Endodermal cell (in vitro differentiated cells): ENCODE results near the gene ZNF248. TPM values are rescaled to one million over a fixed set of nuclear protein-coding genes. Genes with fewer than 3 reads are reported as not detected.

Experiments
- DNase-seq: peaks from one replicate; pipeline ENCODE4 v3.0.0-alpha.2; 2017
- H3K27ac ChIP-seq: 2 replicates; pipeline ENCODE4 v1.5.1; 2013; ENCODE audit warnings: mild to moderate bottlenecking, low read depth, low read length, moderate library complexity
- H3K27me3 ChIP-seq: 2 replicates; pipeline ENCODE4 v1.6.1; 2013; ENCODE audit warnings: mild to moderate bottlenecking, low read length, moderate library complexity; ENCODE audit not compliant: insufficient read depth, control insufficient read depth, poor library complexity, severe bottlenecking
- H3K36me3 ChIP-seq: 2 replicates; pipeline ENCODE4 v1.7.0; 2013; ENCODE audit warnings: mild to moderate bottlenecking, low read length, moderate library complexity; ENCODE audit not compliant: control insufficient read depth, insufficient read depth
- H3K4me1 ChIP-seq: one replicate; pipeline ENCODE4 v1.7.0; 2013; ENCODE audit warnings: low read length; ENCODE audit not compliant: control insufficient read depth, insufficient read depth
- H3K4me3 ChIP-seq: 2 replicates; pipeline ENCODE4 v1.5.1; 2013; ENCODE audit warnings: mild to moderate bottlenecking, low read length, moderate library complexity
- H3K9ac ChIP-seq: 2 replicates; pipeline ENCODE4 v1.6.1; 2013; ENCODE audit warnings: mild to moderate bottlenecking, low read length, moderate library complexity; ENCODE audit not compliant: poor library complexity, severe bottlenecking; ENCODE audit errors: extremely low read depth
- H3K9me3 ChIP-seq: 2 replicates; pipeline ENCODE4 v1.6.1; 2013; ENCODE audit warnings: mild to moderate bottlenecking, low read length, moderate library complexity; ENCODE audit not compliant: control insufficient read depth
- H3K27ac Mint-ChIP-seq: 2 replicates; pipeline ENCODE4 v1.8.0; 2020; ENCODE audit warnings: mixed read lengths
- H3K27me3 Mint-ChIP-seq: 2 replicates; pipeline ENCODE4 v1.8.0; 2021; ENCODE audit warnings: mild to moderate bottlenecking, mixed read lengths; ENCODE audit not compliant: insufficient read depth
- H3K36me3 Mint-ChIP-seq: 2 replicates; pipeline ENCODE4 v1.8.0; 2020; ENCODE audit warnings: low read depth, mixed read lengths
- H3K4me1 Mint-ChIP-seq: 2 replicates; pipeline ENCODE4 v1.8.0; 2020; ENCODE audit warnings: mixed read lengths
- H3K4me3 Mint-ChIP-seq: 2 replicates; pipeline ENCODE4 v1.8.0; 2020; ENCODE audit warnings: mild to moderate bottlenecking, moderate library complexity, mixed read lengths
- H3K9me3 Mint-ChIP-seq: 2 replicates; pipeline ENCODE4 v1.8.0; 2020; ENCODE audit warnings: mild to moderate bottlenecking, mixed read lengths
- CTCF ChIP-seq: fragments of 200-600 bp; sonication (generic); conservative IDR thresholded peaks from 2 replicates; pipeline ENCODE4 v1.5.0; 2021; ENCODE audit warnings: antibody characterized with exemption, mild to moderate bottlenecking
- WGBS, 2 experiments: methylation state at CpG; one replicate each; pipeline versions ENCODE4 v1.1.5 to v1.1.7; 2013; ENCODE audit warnings: missing lambda C conversion rate in 2 of 2, mixed read lengths in 1 of 2; ENCODE audit not compliant: insufficient coverage in 1 of 2, insufficient read length in 1 of 2; 5-methylcytosine and 5-hydroxymethylcytosine counted together
- total RNA-seq, 2 donors: library from RNA; stranded (reverse); fragmentation: NEBNext Ultra II Directional in 1 of 2; extraction: Animal tissue kit (Norgen Biotek cat#: 25700) in 1 of 2; gene quantifications; 2 replicates in 1 of 2; 3 replicates in 1 of 2; pipeline ENCODE4 v1.2.1, GENCODE V29; 2021

Gene ZNF248
- total RNA-seq, 2 donors from 2014 or later: 7.2 to 17.8 TPM

DNA sequence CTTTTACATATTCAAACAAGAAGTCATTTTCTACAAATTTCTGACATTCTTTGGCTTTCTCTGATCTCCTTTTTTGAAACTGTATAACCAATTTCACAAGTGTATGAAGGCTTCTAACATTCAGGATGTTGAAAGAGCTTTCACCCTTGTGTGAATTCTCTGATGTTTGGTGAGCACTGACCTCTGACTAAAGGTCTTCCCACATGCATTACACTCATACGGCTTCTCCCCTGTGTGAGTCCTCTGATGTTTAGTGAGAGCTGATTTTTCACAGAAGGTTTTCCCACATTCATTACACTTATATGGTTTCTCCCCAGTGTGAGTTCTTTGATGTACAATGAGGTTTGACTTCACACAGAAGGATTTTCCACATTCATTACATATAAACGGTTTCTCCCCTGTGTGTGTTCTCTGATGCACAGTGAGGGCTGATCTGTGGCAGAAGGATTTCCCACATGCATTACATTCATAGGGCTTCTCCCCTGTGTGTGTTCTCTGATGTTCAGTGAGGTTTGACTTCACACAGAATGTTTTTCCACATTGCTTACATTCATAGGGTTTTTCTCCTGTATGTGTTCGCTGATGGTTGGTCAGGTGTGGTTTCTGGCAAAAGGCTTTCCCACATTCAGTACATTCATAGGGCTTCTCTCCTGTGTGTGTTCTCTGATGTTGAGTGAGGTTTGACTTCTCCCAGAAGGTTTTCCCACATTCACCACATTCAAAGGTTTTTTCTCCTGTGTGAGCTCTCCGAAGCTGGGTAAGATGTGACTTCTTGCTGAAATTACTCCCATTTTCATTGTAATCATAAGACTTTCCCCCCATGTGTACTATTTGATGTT is 25.7 kb downstream of the ZNF248 start:
- no peak for TF ChIP-seq CTCF
- peaks cover 66% of the 10 kb centered on the region for H3K36me3 ChIP-seq
- no peaks in the 10 kb centered on the region for H3K4me1 ChIP-seq
- H3K9me3 ChIP-seq: peaks cover 98% of the 10 kb centered on the region
- H3K9ac ChIP-seq: no peak overlapping the region
- no peaks in the 10 kb centered on the region for H3K27me3 ChIP-seq
- H3K36me3 Mint-ChIP-seq: peaks cover 91% of the 10 kb centered on the region
- H3K4me1 Mint-ChIP-seq: no peaks in the 10 kb centered on the region
- H3K27ac ChIP-seq: no peak overlapping the region
- no peaks in the 10 kb centered on the region for H3K27me3 Mint-ChIP-seq
- 90% methylated on average over 3 of the region's 4 CpGs; no CpG with 5 or more reads in 1 of the 2 experiments for WGBS, 2 experiments
- peak overlapping the region; percentile 58 for H3K4me3 ChIP-seq
- H3K27ac Mint-ChIP-seq: no peak overlapping the region
- no peak overlapping the region for H3K4me3 Mint-ChIP-seq
- DNase-seq: no peak
- peaks cover 98% of the 10 kb centered on the region for H3K9me3 Mint-ChIP-seq

GRCh38 chr10:37826806-37827205 is 30.6 kb downstream of the ZNF248 start:
- H3K27me3 Mint-ChIP-seq: no peaks in the 10 kb centered on the region
- Histone ChIP-seq H3K36me3 (peaks cover 25% of the 10 kb centered on the region), H3K9ac (no peak overlapping the region), H3K4me1 (no peaks in the 10 kb centered on the region), H3K27ac (no peak overlapping the region), H3K27me3 (no peaks in the 10 kb centered on the region), H3K9me3 (peaks cover 82% of the 10 kb centered on the region), H3K4me3 (no peak overlapping the region)
- WGBS, 2 experiments: 71 to 76% methylated on average over 1 of the region's 1 CpG
- DNase-seq: no peak
- H3K4me1 Mint-ChIP-seq: no peaks in the 10 kb centered on the region
- peaks cover 55% of the 10 kb centered on the region for H3K36me3 Mint-ChIP-seq
- peaks cover 88% of the 10 kb centered on the region for H3K9me3 Mint-ChIP-seq
- H3K4me3 Mint-ChIP-seq: no peak overlapping the region
- TF ChIP-seq CTCF: no peak
- H3K27ac Mint-ChIP-seq: no peak overlapping the region

- H3K36me3 Mint-ChIP-seq: peaks cover 11% of the 10 kb centered on the region
- H3K9me3 Mint-ChIP-seq: peaks cover 92% of the 10 kb centered on the region
- no peak overlapping the region for H3K27ac Mint-ChIP-seq
- Histone ChIP-seq H3K27ac (no peak overlapping the region), H3K4me3 (no peak overlapping the region), H3K4me1 (no peaks in the 10 kb centered on the region), H3K36me3 (no peaks in the 10 kb centered on the region), H3K27me3 (no peaks in the 10 kb centered on the region), H3K9me3 (peaks cover 76% of the 10 kb centered on the region), H3K9ac (no peak overlapping the region)
- DNase-seq: no peak
- TF ChIP-seq CTCF: no peak
- no peaks in the 10 kb centered on the region for H3K4me1 Mint-ChIP-seq
- H3K27me3 Mint-ChIP-seq: no peaks in the 10 kb centered on the region
- H3K4me3 Mint-ChIP-seq: no peak overlapping the region
- WGBS, 2 experiments: 83% methylated on average over 3 of the region's 3 CpGs; no CpG with 5 or more reads in 1 of the 2 experiments
Measured at GRCh38 chr10:37821237-37821636, 36.2 kb downstream of the ZNF248 start.
